ENCODE measurements around the gene LCN15.

LCN15 gene, protein sequence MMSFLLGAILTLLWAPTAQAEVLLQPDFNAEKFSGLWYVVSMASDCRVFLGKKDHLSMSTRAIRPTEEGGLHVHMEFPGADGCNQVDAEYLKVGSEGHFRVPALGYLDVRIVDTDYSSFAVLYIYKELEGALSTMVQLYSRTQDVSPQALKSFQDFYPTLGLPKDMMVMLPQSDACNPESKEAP

DNA sequence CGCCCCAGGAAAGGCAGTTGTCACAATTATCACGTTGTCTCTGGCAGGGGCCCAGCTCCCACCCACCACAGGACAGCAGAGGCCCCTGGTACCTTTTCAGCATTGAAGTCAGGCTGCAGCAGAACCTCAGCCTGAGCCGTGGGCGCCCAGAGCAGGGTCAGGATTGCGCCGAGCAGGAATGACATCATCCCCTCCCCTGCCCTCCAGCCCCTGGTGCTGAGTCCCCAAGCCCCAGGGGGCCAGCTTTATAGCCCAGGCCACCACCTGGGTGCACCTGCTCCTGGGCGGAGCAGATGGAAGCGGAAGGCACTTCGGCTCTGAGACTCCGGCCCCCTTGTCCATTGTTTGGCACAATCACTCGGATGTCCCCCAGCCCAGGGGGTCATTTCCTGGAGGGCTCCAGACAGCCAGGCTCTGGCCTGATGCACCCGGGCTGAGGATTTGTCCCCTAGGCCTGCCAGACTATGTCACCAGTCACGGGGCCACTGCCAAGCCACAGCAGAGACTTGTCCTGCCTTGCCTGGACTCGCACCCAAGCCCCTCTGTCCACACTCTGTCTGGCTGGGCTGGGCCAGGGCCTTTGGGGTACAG, at the start of gene LCN15:
TSS of gene LCN15 (minus strand) at position 218 of the 591 bp plus-strand sequence. CDS start at position 188, 30 bp downstream.
- no peak for DNase-seq (ENCODE audit: extremely low read depth, low read depth)
- TF ChIP-seq, protein P1, sequence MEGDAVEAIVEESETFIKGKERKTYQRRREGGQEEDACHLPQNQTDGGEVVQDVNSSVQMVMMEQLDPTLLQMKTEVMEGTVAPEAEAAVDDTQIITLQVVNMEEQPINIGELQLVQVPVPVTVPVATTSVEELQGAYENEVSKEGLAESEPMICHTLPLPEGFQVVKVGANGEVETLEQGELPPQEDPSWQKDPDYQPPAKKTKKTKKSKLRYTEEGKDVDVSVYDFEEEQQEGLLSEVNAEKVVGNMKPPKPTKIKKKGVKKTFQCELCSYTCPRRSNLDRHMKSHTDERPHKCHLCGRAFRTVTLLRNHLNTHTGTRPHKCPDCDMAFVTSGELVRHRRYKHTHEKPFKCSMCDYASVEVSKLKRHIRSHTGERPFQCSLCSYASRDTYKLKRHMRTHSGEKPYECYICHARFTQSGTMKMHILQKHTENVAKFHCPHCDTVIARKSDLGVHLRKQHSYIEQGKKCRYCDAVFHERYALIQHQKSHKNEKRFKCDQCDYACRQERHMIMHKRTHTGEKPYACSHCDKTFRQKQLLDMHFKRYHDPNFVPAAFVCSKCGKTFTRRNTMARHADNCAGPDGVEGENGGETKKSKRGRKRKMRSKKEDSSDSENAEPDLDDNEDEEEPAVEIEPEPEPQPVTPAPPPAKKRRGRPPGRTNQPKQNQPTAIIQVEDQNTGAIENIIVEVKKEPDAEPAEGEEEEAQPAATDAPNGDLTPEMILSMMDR (IDR thresholded peaks at IDR 0.05; ENCODE audit: low read depth, low read length, missing control alignments) = no peak
- H3K4me3 ChIP-seq (replicated peaks; ENCODE audit: low read depth, low read length) = no peak within 1 kb of the TSS

DNA sequence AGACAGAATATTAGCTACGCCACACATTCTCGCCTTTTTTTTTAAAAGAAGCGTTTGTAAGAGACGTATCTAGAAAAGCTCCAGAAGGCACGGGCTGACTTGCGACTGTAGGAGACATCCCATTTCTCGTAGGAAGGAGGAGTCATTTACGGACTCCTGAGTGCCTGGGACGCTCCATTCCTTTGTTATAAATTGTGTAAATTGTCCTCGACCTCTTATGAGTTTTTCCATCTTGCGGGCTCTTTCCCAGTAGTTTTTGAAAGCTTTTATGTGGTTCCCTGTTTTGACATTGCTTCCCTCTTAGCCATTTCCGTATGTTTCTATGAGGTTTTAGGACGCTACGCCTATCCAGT, 44.5 kb upstream of the LCN15 start:
- DNase-seq (ENCODE audit: extremely low read depth, low read depth) = no peak
- TF ChIP-seq, protein P1 (IDR thresholded peaks at IDR 0.05; ENCODE audit: low read depth, low read length, missing control alignments) = no peak

DNA sequence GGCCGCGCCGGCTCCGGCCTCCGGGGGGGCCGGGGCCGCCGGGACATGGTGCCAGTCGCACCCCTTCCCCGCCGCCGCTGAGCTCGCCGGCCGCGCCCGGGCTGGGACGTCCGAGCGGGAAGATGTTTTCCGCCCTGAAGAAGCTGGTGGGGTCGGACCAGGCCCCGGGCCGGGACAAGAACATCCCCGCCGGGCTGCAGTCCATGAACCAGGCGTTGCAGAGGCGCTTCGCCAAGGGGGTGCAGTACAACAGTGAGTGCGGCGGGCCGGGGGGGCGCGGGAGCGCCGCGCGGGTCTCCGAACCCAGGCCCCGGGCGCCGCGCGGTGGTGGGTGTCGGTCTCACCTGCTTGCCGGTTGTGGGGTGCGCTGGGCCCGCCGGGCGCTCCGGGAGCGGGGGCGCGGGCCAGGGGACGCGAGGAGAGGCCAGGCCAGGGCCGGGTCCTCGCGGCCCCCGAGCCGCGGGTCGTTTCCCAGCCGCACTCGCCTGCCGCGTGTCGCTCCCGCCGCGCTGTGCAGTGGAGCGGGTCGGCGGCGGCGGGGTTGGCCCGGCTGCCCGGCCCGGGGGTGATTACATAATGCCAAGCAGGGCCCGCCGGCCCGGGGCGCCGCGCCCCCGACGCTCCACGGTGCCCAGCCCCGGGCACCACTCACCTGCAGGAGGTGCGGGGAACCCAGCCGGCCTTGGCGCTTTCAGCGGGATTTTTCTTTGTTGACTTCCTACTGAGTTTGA, 43.9 kb upstream of the LCN15 start:
- no peak for DNase-seq (ENCODE audit: extremely low read depth, low read depth)
- peak overlapping the region; percentile 53 for H3K4me3 ChIP-seq (replicated peaks; ENCODE audit: low read depth, low read length)
- TF ChIP-seq, protein P1 (IDR thresholded peaks at IDR 0.05; ENCODE audit: low read depth, low read length, missing control alignments) = no peak

More for the DNA sequence above, 44.5 kb upstream of the LCN15 start:
- peak overlapping the region; percentile 53 for H3K4me3 ChIP-seq (replicated peaks; ENCODE audit: low read depth, low read length)

DNA sequence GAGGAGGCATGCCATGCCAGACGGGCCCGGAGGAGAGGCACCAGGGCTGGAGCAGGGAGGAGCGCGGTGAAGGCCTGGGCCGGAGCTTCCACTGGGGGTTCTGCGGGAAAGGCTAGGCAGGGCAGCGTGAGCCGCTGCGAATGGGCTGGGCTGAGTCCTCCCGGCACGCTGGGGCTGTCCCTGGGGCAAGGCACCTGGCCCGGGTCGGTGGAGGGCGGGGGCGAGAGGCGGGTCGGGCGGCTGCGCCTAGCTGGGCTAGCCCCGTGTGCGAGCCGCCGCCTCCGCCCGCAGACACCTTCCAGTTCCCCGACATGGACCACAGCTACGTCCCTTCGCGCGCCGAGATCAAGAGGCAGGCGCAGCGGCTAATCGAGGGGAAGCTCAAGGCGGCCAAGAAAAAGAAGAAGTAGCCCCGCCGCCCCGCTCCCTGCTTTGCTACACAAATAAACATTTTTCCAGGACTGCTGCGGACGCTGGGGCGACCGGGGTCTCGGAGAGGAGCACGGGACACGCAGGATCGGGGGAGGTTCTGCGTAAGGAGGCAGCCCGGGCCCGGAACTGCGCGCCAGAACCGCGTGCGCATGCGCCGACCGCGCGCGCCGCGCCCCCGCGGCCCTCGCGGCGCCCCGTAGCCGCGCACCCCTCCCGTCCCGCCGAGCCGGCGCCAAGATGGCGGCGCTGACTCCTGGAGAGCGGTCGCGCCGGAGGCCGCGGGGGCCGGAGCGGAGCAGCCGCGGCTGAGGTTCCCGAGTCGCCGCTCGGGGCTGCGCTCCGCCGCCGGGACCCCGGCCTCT, 43.2 kb upstream of the LCN15 start, which contains the start of gene RABL6:
TSS of gene RABL6 (plus strand) at position 668 of the 794 bp plus-strand sequence. CDS start 249 bp downstream, outside the sequence.
- DNase-seq (ENCODE audit: extremely low read depth, low read depth) = no peak
- H3K4me3 ChIP-seq (replicated peaks; ENCODE audit: low read depth, low read length) = peak within 1 kb of the TSS; percentile 53
- TF ChIP-seq, protein P1 (IDR thresholded peaks at IDR 0.05; ENCODE audit: low read depth, low read length, missing control alignments) = no peak

DNA sequence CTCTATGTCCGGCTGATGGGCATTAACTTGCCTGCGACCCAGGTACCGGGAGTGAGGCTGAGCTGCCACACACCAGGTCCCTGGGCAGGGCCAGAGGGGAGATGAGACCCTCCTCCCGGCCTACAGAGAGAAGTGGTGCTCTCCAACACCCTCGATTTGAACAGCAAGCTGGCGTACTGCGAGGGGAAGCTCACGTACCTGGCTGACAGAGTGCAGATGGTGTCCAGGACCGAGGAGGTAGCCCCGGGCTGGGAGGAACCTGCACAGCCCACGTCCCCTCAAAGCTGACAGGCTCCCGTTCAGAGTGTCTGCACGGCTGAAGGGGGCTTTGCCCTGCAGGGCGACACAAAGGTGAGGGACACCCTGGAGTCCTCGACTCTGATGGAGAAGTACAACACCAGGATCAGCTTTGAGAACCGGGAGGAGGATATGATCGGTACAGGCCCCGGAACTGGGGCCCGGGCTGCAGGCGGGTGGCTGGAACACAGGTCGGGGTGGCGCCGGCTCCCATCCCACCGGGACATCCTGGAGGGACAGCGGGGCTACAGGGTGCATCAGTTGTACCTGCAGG, 42.4 kb upstream of the LCN15 start:
- TF ChIP-seq, protein P1 (IDR thresholded peaks at IDR 0.05; ENCODE audit: low read depth, low read length, missing control alignments) = no peak
- no peak for DNase-seq (ENCODE audit: extremely low read depth, low read depth)
- peak overlapping the region; percentile 53 for H3K4me3 ChIP-seq (replicated peaks; ENCODE audit: low read depth, low read length)

DNA sequence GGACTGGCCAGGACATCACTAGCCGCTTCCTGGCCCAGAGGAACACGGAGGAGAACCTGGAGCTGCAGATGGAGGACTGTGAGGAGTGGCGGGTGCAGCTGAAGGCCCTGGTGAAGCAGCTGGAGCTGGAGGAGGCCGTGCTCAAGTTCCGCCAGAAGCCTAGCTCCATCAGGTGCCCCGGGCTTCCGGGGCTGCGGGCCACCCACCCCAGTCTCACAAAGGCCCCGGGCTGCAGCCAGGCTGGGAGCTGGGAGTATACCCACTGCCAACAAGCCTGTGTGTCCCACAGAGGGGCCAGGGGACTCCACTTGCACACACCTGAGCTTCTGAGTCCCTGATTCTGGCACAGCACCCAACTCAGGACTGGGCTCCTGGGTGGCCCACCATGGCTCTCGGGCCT, 41.7 kb upstream of the LCN15 start:
- DNase-seq (ENCODE audit: extremely low read depth, low read depth) = no peak
- TF ChIP-seq, protein P1 (IDR thresholded peaks at IDR 0.05; ENCODE audit: low read depth, low read length, missing control alignments) = no peak
- H3K4me3 ChIP-seq (replicated peaks; ENCODE audit: low read depth, low read length) = no peak overlapping the region

All from HFF-Myc (cell line).